ENCODE data around the gene TMEM150B.

TMEM150B gene, protein sequence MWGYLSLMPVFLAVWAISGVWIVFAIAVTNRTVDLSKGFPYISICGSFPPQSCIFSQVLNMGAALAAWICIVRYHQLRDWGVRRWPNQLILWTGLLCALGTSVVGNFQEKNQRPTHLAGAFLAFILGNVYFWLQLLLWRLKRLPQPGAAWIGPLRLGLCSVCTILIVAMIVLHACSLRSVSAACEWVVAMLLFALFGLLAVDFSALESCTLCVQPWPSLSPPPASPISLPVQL

DNA sequence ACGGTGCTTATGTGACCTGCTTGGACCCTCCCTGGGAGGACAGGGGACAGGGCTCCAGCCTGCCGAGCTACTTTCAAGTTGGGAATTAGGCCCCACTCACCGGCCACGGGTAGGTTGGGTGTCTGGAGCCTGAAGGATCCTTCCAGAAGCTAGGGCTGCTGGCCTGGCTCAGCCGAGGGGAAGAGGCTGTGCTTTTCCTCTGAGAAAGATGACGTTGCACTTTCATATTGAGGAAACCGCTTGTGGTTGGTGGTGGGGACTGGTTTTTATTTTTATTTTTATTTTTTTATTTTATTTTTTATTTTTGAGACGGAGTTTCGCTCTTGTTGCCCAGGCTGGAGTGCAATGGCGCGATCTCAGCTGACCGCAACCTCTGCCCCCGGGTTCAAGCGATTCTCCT is at the start of gene TMEM150B:
Gene TMEM150B (minus strand): TSS at position 170 of the 400 bp plus-strand sequence. CDS start 4,305 bp downstream, outside the sequence.
- no peak for DNase-seq

GRCh38 chr19:55373993-55374757 is 49.0 kb upstream of the TMEM150B start:
- no peak for DNase-seq

GRCh38 chr19:55373306-55373992 is 48.3 kb upstream of the TMEM150B start:
- no peak for DNase-seq

GRCh38 chr19:55372316-55373081 is 47.4 kb upstream of the TMEM150B start:
- DNase-seq, result no peak

DNA sequence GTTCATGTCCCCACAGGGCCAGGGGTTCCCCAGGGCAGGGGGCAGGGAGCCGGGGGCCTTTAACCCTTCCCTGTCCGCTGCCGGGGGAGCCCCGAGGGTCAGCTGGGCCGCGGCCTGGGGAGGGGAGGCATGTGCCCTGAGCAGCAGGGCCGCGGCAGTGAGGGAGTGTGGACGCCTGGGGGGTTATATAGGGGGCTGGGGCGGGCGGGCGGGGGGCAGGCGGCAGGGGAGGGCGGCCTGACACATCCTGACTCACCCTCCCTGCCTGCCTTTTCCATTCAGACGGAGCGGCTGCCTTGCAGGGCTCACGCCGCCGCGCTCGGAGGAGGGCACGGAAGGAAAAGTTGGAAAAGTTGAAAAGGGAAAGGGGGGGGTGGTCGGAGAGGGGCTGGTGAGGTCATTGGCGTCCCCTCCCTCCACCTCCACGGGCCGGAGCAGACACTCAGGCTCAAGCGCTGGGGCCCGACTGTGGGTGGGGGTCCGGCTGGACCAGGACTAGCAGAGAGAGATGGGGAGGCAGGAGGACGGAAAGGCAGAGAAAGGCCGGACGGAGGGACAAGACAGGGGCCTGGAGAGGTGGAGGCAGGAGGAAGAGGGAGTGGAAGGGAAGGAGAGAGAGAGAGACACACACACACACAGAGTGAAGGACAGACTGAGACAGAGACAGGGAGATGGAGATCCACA is 45.3 kb upstream of the TMEM150B start, which contains the start of gene IL11:
Gene IL11 (minus strand): TSS at position 159 of the 684 bp plus-strand sequence. CDS start 153 bp downstream, at position 6.
- no peak for DNase-seq

DNA sequence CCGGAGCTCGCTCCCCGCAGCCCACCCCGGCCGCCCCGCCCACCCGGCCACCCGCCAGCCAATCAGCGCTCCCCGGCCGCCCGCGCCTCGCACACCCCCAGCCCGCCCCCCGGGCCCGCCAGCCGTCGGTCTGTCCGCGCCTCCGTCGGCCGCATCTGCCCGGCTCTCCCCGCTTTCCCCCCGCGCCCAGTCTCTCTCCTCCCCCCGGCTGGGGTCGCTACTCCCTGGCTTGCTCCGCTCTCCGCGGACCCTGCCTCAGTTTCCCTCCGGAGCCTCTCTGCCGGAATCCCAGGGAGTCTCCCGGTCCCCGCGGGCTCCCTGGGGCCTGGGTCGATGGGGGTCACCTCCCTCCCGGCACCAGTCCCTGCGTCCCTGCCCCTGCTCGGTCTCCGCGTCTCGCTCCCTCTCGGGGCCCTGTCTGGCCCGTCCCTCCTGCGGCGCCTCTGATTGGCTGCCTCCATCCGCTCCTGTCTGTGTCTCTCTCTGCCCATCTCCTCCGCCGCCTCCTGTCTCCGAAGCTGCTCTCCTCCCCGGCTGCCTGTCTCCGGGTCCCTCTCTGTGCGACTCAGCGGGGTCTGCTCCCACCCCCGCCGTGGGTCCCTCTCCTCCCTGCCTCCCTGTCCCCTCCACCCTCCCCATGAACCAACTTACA is 44.6 kb upstream of the TMEM150B start:
- no peak for DNase-seq

DNA sequence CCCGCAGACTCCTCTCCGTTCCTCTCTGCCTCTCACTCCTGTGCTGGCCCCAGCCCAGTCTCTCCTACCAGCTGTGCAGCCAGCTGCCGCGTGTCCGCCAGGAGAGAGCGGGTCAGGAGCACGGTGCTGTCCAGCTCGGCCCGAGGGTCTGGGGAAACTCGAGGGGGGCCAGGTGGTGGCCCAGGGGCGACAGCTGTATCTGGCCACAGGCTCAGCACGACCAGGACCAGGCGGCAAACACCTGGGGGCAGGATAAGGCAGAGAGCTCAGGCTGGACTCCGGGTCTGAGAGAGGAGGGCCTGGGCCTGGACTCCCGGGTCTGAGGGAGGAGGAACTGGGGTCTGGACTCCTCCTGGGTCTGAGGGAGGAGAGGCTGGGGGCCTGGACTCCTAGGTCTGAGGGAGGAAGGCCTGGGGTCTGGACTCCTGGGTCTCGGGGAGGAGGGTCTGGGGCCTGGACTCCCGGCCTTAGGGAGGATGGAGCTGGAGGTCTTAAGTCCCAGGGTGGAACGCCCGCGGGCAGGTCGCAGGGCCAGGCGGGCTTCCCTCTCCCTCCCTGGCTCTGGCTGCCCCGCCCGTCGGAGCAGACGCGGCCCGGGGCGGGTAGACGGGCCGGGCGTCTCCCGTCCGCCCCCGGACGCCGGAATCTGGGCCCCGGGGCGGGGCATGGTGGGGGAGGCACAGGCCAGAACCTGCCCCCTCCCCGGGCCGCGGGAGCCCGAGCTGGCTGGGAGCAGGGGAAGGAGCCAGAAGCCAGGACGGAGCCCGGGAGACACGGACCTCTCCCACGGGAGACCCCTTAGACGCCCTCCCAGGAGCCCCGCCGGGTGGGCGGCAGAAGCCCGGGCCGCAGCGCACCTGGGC is 43.8 kb upstream of the TMEM150B start:
- DNase-seq, result no peak

GRCh38 chr19:55368106-55368505 is 43.0 kb upstream of the TMEM150B start:
- no peak for DNase-seq

DNA sequence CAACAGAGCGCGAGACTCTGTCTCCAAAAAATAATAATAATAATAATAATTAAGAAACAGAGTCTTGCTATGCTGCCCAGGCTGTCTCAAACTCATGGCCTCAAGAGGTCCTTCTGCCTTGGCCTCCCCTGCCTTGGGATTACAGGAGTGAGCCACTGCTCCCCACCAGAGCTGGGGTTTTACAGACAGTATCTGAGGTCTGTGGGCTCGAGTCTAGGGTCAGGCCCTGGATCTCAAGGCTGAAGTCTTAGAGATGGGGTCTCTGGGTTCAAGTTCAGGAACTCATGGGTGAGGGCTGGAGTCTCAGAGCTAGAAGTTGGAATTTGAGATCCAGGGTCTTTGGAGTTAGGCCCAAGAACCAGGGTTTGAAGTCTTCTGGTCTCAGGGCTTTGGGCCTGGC is 41.6 kb upstream of the TMEM150B start:
- no peak for DNase-seq

- DNase-seq, result no peak
These were observed 40.8 kb upstream of the TMEM150B start for GRCh38 chr19:55365964-55366363.

DNA sequence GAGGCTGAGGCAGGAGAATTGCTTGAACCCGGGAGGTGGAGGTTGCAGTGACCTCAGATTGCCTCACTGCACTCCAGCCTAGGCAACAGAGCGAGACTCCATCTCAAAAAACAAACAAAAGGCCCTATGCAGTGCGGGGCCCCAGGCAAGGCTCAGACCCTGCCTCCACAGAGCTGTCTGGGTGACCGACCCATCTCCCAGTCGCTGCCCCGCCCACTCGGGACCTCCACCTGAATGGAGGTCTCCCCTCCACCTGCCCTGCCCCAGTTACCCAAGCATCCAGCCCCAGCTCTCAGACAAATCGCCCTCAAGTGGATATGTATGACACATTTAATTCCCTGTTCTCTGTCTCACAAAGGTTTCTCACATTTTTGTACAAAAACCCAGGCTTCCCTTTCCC is 40.1 kb upstream of the TMEM150B start:
- DNase-seq, result no peak

GRCh38 chr19:55362990-55363716 is 38.0 kb upstream of the TMEM150B start, which contains the start of gene GARIN5B:
GARIN5B (minus strand) TSS chr19:55363260; CDS start chr19:55363066, 194 bp downstream.
- no peak for DNase-seq

DNA sequence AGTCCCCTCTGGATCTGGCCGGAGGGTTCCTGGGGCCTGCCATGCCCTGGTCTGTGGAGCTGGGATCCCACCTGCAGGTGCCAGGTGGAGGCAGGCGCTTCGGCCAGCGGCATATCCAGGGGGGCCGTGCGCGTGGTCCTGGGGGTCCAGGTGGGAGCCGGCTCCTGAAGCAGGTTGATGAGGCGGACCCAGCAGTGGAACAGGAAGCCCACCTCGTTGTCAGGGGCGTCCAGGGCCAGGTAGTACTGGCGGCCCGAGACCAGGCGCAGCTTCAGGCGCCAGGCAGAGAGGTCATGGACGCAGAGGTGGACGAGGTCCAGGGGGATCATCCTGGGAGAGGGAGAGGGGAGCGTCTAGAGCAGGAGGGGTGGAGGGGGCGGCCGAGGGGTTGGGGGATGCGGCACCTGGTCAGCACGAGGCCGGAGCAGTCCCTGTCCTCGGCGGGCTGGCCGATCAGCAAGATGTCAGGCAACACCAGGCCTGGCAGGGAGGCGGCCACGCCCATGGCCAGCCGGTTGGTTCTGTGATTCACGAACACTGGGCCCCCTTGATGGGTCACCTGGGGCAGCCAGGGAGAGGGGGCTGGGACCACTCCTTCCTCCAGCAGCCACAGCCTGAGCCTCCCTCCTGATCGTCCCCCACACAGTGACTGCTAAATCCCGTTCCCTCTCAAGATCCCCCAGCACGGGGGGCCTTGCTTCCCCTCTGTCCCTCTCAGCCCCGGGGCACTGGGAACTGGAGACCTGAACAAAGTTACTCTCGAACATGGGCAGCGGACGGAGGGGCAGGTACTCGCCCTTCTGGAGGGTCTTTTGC is 37.2 kb upstream of the TMEM150B start:
- no peak for DNase-seq

DNA sequence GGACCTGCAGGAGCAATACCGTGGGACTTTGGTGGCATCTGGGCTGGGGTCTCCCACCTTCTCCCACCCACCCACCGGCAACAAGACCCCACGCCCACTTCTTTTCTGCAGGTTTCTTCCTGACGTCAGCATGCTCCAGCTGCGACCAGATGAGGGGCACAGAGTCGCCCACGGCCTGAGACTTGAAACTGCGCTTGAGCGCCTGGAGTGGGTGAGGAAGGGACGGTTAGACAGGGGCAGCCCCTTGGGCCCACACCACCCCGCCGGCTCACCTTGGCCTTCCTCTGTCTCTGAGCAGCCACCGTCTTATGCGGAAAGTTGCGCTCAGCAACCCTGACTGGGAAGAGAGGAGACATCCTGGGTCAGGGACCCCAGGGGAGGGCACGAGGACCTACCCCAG is 35.8 kb upstream of the TMEM150B start:
- no peak for DNase-seq

DNA sequence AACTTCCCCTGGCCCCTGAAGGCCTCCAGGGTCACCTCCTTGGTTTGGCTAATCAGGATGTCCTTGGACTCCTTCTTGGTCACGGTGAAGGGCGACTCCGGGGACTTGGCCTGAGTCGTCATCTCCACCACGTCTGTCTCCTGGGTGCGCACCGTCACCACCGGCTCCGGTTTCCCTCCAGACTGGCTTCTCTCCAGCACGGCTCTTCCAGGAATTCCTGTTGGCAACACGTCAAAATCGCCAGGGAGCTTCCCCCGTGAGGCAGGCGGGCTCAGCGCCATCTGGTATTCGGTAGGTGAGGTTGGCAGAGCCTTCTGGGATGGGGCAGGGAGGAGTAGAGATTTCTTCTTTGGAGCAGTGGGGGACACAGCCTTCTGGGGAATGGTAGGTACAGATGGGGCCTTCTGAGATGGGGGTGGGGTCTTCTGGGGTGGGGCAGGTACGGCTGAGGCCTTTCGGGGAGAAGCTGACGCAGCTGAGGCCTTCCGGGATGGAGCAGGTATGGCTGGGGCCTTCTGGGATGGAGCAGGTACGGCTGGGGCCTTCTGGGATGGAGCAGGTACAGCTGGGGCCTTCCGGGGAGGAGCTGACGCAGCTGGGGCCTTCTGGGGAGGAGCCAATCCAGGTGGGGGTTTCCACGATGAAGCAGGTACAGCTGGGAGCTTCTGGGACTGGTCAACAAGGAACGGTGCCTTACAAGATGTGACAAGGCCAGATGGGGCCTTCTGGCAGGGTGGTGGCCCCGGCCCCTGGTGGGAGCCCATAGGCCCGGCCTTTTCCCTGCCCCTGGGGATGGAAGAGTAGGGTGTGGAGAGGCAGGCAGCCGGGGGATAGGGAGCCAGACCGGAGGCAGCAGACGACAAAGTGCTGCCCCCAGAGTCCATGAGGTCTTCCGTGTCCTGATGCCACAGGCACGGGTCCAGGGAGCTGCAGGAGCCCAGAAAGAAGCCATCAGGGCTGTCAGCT is 34.1 kb upstream of the TMEM150B start:
- DNase-seq, result no peak

DNA sequence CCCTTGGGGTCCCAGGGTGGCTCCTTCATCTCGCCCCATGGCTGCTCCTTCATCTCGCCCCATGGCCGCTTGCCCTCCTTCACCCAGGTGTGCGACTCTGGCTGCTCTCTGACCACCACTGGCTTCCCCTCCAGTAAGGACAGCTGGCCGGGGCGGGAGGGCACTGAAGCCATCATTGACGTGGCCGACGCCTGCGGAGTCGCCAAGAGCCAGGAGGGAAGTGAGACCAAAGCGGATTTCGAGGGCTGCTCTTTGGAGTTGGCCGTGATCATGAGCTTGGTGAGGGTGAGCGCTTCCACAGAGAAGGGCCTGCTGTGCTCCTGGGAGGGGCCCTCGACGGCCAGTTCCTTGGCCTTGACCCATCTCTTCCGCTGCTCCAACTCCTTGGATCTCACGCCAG is 33.4 kb upstream of the TMEM150B start:
- no peak for DNase-seq

- DNase-seq, result no peak
These were observed 30.2 kb upstream of the TMEM150B start for GRCh38 chr19:55355213-55355821.

Data from activated CD4-positive, alpha-beta T cell treated with anti-CD3 and anti-CD28 coated beads for 1 hour (primary cell).